KMS-11 (cell line): ENCODE data around the gene DOCK10.

Experiments used
- H2AFZ ChIP-seq: fragments of 200-600 bp; sonication (generic); 2 replicates; pipeline ENCODE4 v1.6.1; 2016; ENCODE audit warnings: antibody characterized with exemption, mixed run types, low read depth
- H3K27ac ChIP-seq: fragments of 200-600 bp; sonication (generic); 2 replicates; pipeline ENCODE4 v1.6.1; 2016; ENCODE audit warnings: mild to moderate bottlenecking, mixed run types
- H3K27me3 ChIP-seq: fragments of 200-600 bp; sonication (generic); 2 replicates; pipeline ENCODE4 v1.6.1; 2017; ENCODE audit warnings: mild to moderate bottlenecking, low read depth, mixed run types, moderate library complexity; ENCODE audit not compliant: insufficient read depth
- H3K36me3 ChIP-seq: fragments of 200-600 bp; sonication (generic); 2 replicates; pipeline ENCODE4 v1.6.1; 2017; ENCODE audit warnings: mild to moderate bottlenecking, mixed run types; ENCODE audit not compliant: insufficient read depth
- H3K4me1 ChIP-seq: fragments of 200-600 bp; sonication (generic); 2 replicates; pipeline ENCODE4 v1.6.1; 2016; ENCODE audit warnings: mild to moderate bottlenecking, low read depth, mixed run types; ENCODE audit not compliant: poor library complexity, severe bottlenecking
- H3K4me2 ChIP-seq: fragments of 200-600 bp; sonication (generic); 2 replicates; pipeline ENCODE4 v1.7.0; 2016; ENCODE audit warnings: mild to moderate bottlenecking, mixed run types
- H3K4me3 ChIP-seq: fragments of 200-600 bp; sonication (generic); IDR thresholded peaks from 2 replicates; pipeline ENCODE4 v1.6.1; 2017; ENCODE audit warnings: low read depth, low read length, mixed read lengths; ENCODE audit not compliant: insufficient read depth
- H3K79me2 ChIP-seq: fragments of 200-600 bp; sonication (generic); 2 replicates; pipeline ENCODE4 v1.6.1; 2016; ENCODE audit warnings: low read depth, mixed run types; ENCODE audit not compliant: insufficient read depth
- H3K9ac ChIP-seq: fragments of 200-600 bp; sonication (generic); 2 replicates; pipeline ENCODE4 v1.6.1; 2016; ENCODE audit warnings: mild to moderate bottlenecking, mixed run types
- H4K20me1 ChIP-seq: fragments of 200-600 bp; sonication (generic); 2 replicates; pipeline ENCODE4 v1.6.1; 2016; ENCODE audit warnings: mild to moderate bottlenecking, mixed run types; ENCODE audit not compliant: insufficient read depth
- CTCF ChIP-seq: fragments of 200-600 bp; sonication (generic); conservative IDR thresholded peaks from 2 replicates; pipeline ENCODE4 v1.6.1; 2017; ENCODE audit warnings: low read depth, mild to moderate bottlenecking, antibody characterized with exemption, low read length, moderate library complexity, mixed read lengths

DOCK10 gene

GRCh38 chr2:224927646-224928173 lies 114.6 kb downstream of the DOCK10 start:
- H3K4me1 ChIP-seq: peaks cover 4% of the 10 kb centered on the region
- no peak overlapping the region for H3K4me2 ChIP-seq
- no peaks in the 10 kb centered on the region for H4K20me1 ChIP-seq
- no peak overlapping the region for H2AFZ ChIP-seq
- no peak overlapping the region for H3K27ac ChIP-seq
- no peaks in the 10 kb centered on the region for H3K36me3 ChIP-seq
- TF ChIP-seq CTCF: no peak
- H3K4me3 ChIP-seq: no peak overlapping the region
- no peaks in the 10 kb centered on the region for H3K27me3 ChIP-seq
- H3K9ac ChIP-seq: no peak overlapping the region
- no peaks in the 10 kb centered on the region for H3K79me2 ChIP-seq

GRCh38 chr2:224927011-224927410 lies 115.3 kb downstream of the DOCK10 start:
- no peaks in the 10 kb centered on the region for H3K27me3 ChIP-seq
- no peak for TF ChIP-seq CTCF
- H3K4me2 ChIP-seq: no peak overlapping the region
- no peak overlapping the region for H3K4me3 ChIP-seq
- no peak overlapping the region for H3K9ac ChIP-seq
- H4K20me1 ChIP-seq: no peaks in the 10 kb centered on the region
- H2AFZ ChIP-seq: no peak overlapping the region
- H3K79me2 ChIP-seq: no peaks in the 10 kb centered on the region
- peaks cover 11% of the 10 kb centered on the region for H3K4me1 ChIP-seq
- H3K36me3 ChIP-seq: no peaks in the 10 kb centered on the region
- H3K27ac ChIP-seq: no peak overlapping the region

GRCh38 chr2:224925810-224926100 lies 116.5 kb downstream of the DOCK10 start:
- no peaks in the 10 kb centered on the region for H3K36me3 ChIP-seq
- H3K27ac ChIP-seq: no peak overlapping the region
- no peak overlapping the region for H3K9ac ChIP-seq
- no peak overlapping the region for H3K4me2 ChIP-seq
- no peaks in the 10 kb centered on the region for H3K27me3 ChIP-seq
- no peak overlapping the region for H2AFZ ChIP-seq
- peaks cover 13% of the 10 kb centered on the region for H3K4me1 ChIP-seq
- H3K79me2 ChIP-seq: no peaks in the 10 kb centered on the region
- H4K20me1 ChIP-seq: no peaks in the 10 kb centered on the region
- H3K4me3 ChIP-seq: no peak overlapping the region
- no peak for TF ChIP-seq CTCF

- H3K4me2 ChIP-seq: no peak overlapping the region
- H3K4me1 ChIP-seq: peaks cover 13% of the 10 kb centered on the region
- H4K20me1 ChIP-seq: no peaks in the 10 kb centered on the region
- no peaks in the 10 kb centered on the region for H3K27me3 ChIP-seq
- H3K79me2 ChIP-seq: no peaks in the 10 kb centered on the region
- H3K36me3 ChIP-seq: no peaks in the 10 kb centered on the region
- no peak overlapping the region for H2AFZ ChIP-seq
- no peak overlapping the region for H3K27ac ChIP-seq
- H3K4me3 ChIP-seq: no peak overlapping the region
- H3K9ac ChIP-seq: no peak overlapping the region
- TF ChIP-seq CTCF: no peak
Measured at GRCh38 chr2:224925061-224925809, 117.0 kb downstream of the DOCK10 start.
